ENCODE results near the gene EFCAB6. TPM values are rescaled to one million over a fixed set of nuclear protein-coding genes. Genes with fewer than 3 reads are reported as not detected.

Gene EFCAB6
- total RNA-seq, 1 donor from 2014 or later: 1.8 TPM

GRCh38 chr22:43566021-43566420, 246.1 kb downstream of the EFCAB6 start:
- Histone ChIP-seq H3K4me3 (no peak overlapping the region), H3K27ac (replicated peaks) (no peak overlapping the region)
- no peak for TF ChIP-seq CTCF (IDR thresholded peaks at IDR 0.05; ENCODE audit: borderline replicate concordance)

GRCh38 chr22:43564859-43565258, 247.2 kb downstream of the EFCAB6 start:
- no peak for DNase-seq
- Histone ChIP-seq H3K36me3 (no peaks in the 10 kb centered on the region), H3K4me3 (no peak overlapping the region), H3K27ac (replicated peaks) (no peak overlapping the region), H3K4me1 (peaks cover 6% of the 10 kb centered on the region), H3K9me3 (replicated peaks) (no peaks in the 10 kb centered on the region), H3K27me3 (ENCODE audit: low read depth) (peaks cover 38% of the 10 kb centered on the region)
- intact Hi-C loops (cut with micrococcal nuclease): no loop called here
- TF ChIP-seq CTCF (IDR thresholded peaks at IDR 0.05; ENCODE audit: borderline replicate concordance): no peak

More at GRCh38 chr22:43566021-43566420, 246.1 kb downstream of the EFCAB6 start:
- DNase-seq: no peak
- Histone ChIP-seq H3K4me1 (peaks cover 6% of the 10 kb centered on the region), H3K27me3 (ENCODE audit: low read depth) (peaks cover 32% of the 10 kb centered on the region), H3K36me3 (no peaks in the 10 kb centered on the region), H3K9me3 (replicated peaks) (no peaks in the 10 kb centered on the region)
- intact Hi-C loops (cut with micrococcal nuclease): no loop called here

- intact Hi-C loops (cut with micrococcal nuclease): no loop called here
Measured at GRCh38 chr22:43563571-43563970, 248.5 kb downstream of the EFCAB6 start.

GRCh38 chr22:43562843-43563242, 249.3 kb downstream of the EFCAB6 start:
- H3K9me3 ChIP-seq (replicated peaks): peaks cover 7% of the 10 kb centered on the region
- intact Hi-C loops (cut with micrococcal nuclease): no loop called here

More at GRCh38 chr22:43563571-43563970, 248.5 kb downstream of the EFCAB6 start:
- Histone ChIP-seq H3K9me3 (replicated peaks) (no peaks in the 10 kb centered on the region), H3K27ac (replicated peaks) (no peak overlapping the region), H3K4me3 (no peak overlapping the region), H3K36me3 (no peaks in the 10 kb centered on the region), H3K4me1 (peaks cover 6% of the 10 kb centered on the region), H3K27me3 (ENCODE audit: low read depth) (peaks cover 38% of the 10 kb centered on the region)
- no peak for DNase-seq
- TF ChIP-seq CTCF (IDR thresholded peaks at IDR 0.05; ENCODE audit: borderline replicate concordance): no peak

GRCh38 chr22:43561415-43562178, 250.5 kb downstream of the EFCAB6 start:
- H3K4me1 ChIP-seq: peaks cover 6% of the 10 kb centered on the region

More at GRCh38 chr22:43562843-43563242, 249.3 kb downstream of the EFCAB6 start:
- H3K27me3 ChIP-seq (ENCODE audit: low read depth): peaks cover 38% of the 10 kb centered on the region
- no peaks in the 10 kb centered on the region for H3K36me3 ChIP-seq
- no peak for TF ChIP-seq CTCF (IDR thresholded peaks at IDR 0.05; ENCODE audit: borderline replicate concordance)
- DNase-seq: no peak
- peaks cover 6% of the 10 kb centered on the region for H3K4me1 ChIP-seq
- H3K4me3 ChIP-seq: no peak overlapping the region
- H3K27ac ChIP-seq (replicated peaks): no peak overlapping the region

More at GRCh38 chr22:43561415-43562178, 250.5 kb downstream of the EFCAB6 start:
- H3K27ac ChIP-seq (replicated peaks): no peak overlapping the region
- DNase-seq: no peak
- no peaks in the 10 kb centered on the region for H3K36me3 ChIP-seq
- intact Hi-C loops (cut with micrococcal nuclease): no loop called here
- no peak overlapping the region for H3K4me3 ChIP-seq
- H3K9me3 ChIP-seq (replicated peaks): peaks cover 13% of the 10 kb centered on the region
- no peak for TF ChIP-seq CTCF (IDR thresholded peaks at IDR 0.05; ENCODE audit: borderline replicate concordance)
- H3K27me3 ChIP-seq (ENCODE audit: low read depth): peaks cover 35% of the 10 kb centered on the region
